Stimulated activated naive B cell treated with anti-CD40 and anti-IgM and Interleukin-4, amounts not matched to agents 10 μg/mL and 1 μg/mL and 100 μg/mL, for 72 hours (primary cell): ENCODE data around the gene KIF1A.

Experiments
- ATAC-seq, 2 donors: fragments of 150-1000 bp; cut with Tn5 transposase; replicated peaks; 2 replicates each; pipeline ENCODE4 v1.10.0; 2021; ENCODE audit warnings: moderate library complexity in 1 of 2
- DNase-seq: peaks from one replicate; pipeline ENCODE4 v3.0.0; 2021
- H3K27ac Mint-ChIP-seq: one replicate; pipeline ENCODE4 v1.8.0; 2022; ENCODE audit warnings: mild to moderate bottlenecking, mixed read lengths
- H3K27me3 Mint-ChIP-seq, 2 donors: one replicate each; pipeline ENCODE4 v1.8.0; 2022; ENCODE audit warnings: mixed read lengths in 2 of 2
- H3K36me3 Mint-ChIP-seq, 2 donors: one replicate each; pipeline ENCODE4 v1.8.0; 2022; ENCODE audit warnings: mixed read lengths in 2 of 2, mild to moderate bottlenecking in 1 of 2
- H3K4me1 Mint-ChIP-seq, 2 donors: one replicate each; pipeline ENCODE4 v1.8.0; 2022; ENCODE audit warnings: mixed read lengths in 2 of 2, mild to moderate bottlenecking in 1 of 2
- H3K4me3 Mint-ChIP-seq, 2 donors: one replicate each; pipeline ENCODE4 v1.8.0; 2022; ENCODE audit warnings: mild to moderate bottlenecking in 2 of 2, mixed read lengths in 2 of 2, moderate library complexity in 1 of 2
- H3K9me3 Mint-ChIP-seq, 2 donors: one replicate each; pipeline ENCODE4 v1.8.0; 2022; ENCODE audit warnings: mixed read lengths in 2 of 2, mild to moderate bottlenecking in 1 of 2

KIF1A gene

GRCh38 chr2:240722796-240723735, 97.0 kb downstream of the KIF1A start:
- Mint-ChIP-seq H3K27me3 (peaks cover 0 to 4% of the 10 kb centered on the region in 2 donors), H3K36me3 (no peaks in the 10 kb centered on the region), H3K27ac (no peak overlapping the region), H3K4me1 (no peaks in the 10 kb centered on the region), H3K4me3 (no peak overlapping the region), H3K9me3 (no peaks in the 10 kb centered on the region)
- no peak for ATAC-seq
- no peak for DNase-seq

DNA sequence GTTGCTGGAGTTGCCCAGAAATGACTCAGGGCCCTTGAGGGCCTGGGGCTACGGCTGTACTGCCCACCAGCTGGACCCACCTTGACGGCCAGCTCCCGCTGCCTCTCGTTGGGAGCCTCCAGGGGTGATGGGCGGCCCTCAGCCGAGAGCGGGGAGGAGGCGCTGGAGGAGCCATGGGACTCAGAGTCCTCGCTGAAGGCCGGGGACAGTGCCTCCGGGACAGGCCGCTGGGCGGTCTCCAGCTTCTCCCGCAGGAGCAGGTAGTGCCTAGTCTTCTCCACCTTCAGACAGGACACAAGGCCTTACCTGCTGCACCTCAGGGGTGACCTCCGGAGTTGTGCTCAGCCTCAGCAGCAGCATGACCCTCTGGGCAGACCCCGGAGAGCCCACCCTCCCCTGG, 97.6 kb downstream of the KIF1A start:
- Mint-ChIP-seq H3K27me3 (peaks cover 0 to 4% of the 10 kb centered on the region in 2 donors), H3K4me1 (no peaks in the 10 kb centered on the region), H3K4me3 (no peak overlapping the region), H3K9me3 (no peaks in the 10 kb centered on the region), H3K27ac (no peak overlapping the region), H3K36me3 (no peaks in the 10 kb centered on the region)
- ATAC-seq, result no peak
- no peak for DNase-seq

- Mint-ChIP-seq H3K4me3 (no peak overlapping the region), H3K9me3 (no peaks in the 10 kb centered on the region), H3K36me3 (no peaks in the 10 kb centered on the region), H3K4me1 (no peaks in the 10 kb centered on the region), H3K27me3 (peaks cover 0 to 2% of the 10 kb centered on the region in 2 donors), H3K27ac (no peak overlapping the region)
- no peak for ATAC-seq
- DNase-seq, result no peak
Observed at GRCh38 chr2:240721596-240722180, 98.3 kb downstream of the KIF1A start.

DNA sequence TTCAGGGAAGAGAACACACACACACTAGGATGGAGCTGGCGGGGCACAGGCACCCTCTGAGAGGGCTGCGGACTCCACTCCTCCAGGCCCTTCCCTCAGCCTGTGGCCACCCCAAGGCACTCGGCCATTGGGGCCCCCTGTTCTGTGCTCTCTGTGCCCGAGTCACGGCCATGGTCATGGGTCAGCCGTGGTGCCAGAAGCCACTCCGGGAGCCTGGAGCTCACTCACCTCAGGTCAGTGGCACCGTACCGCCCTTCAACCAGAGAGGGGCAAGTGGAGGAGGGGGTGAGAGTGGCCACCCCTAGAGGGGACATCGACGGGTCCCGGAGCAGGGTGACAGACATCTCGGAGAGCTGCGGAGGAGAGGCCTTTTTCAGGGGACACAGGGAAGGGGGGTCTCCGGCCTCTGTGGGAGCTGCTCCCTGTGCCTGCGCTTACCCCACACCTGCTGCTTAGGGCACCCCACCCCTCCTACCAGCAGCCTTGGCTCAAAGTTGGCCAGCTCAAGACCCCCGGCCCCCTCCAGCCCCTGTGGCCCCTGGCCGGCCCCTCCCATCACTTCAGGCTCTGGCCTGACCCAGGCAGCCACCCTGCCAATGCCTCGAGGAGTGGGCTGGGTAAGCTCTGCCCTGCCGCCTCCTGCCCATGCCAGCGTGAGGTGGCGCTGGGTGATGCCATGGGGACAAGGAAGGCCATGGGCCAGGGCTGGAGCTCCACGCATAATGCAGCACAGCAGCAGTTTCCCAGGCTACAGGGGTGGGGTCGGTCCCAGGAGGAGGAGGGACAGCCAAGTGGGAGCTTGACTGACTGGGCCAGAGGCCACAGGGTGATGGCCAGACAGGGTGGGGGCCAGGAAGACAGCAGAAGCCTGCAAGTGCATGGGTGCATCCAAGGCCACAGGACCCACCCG, 99.1 kb downstream of the KIF1A start:
- ATAC-seq (no peak), DNase-seq (no peak)
- Mint-ChIP-seq H3K4me1 (no peaks in the 10 kb centered on the region), H3K27ac (no peak overlapping the region), H3K9me3 (no peaks in the 10 kb centered on the region), H3K4me3 (no peak overlapping the region), H3K36me3 (no peaks in the 10 kb centered on the region), H3K27me3 (peaks cover 0 to 6% of the 10 kb centered on the region in 2 donors)

GRCh38 chr2:240719676-240720545, 100.1 kb downstream of the KIF1A start:
- H3K27me3 Mint-ChIP-seq, result peaks cover 0 to 6% of the 10 kb centered on the region in 2 donors
- no peak overlapping the region for H3K4me3 Mint-ChIP-seq
- ATAC-seq, result no peak
- no peaks in the 10 kb centered on the region for H3K4me1 Mint-ChIP-seq
- H3K27ac Mint-ChIP-seq, result no peak overlapping the region
- H3K9me3 Mint-ChIP-seq, result no peaks in the 10 kb centered on the region
- DNase-seq, result no peak
- no peaks in the 10 kb centered on the region for H3K36me3 Mint-ChIP-seq

GRCh38 chr2:240718896-240719490, 101.0 kb downstream of the KIF1A start:
- Mint-ChIP-seq H3K27ac (no peak overlapping the region), H3K27me3 (peaks cover 0 to 6% of the 10 kb centered on the region in 2 donors), H3K36me3 (no peaks in the 10 kb centered on the region), H3K4me1 (no peaks in the 10 kb centered on the region), H3K9me3 (no peaks in the 10 kb centered on the region), H3K4me3 (no peak overlapping the region)
- DNase-seq, result no peak
- ATAC-seq, result no peak

DNA sequence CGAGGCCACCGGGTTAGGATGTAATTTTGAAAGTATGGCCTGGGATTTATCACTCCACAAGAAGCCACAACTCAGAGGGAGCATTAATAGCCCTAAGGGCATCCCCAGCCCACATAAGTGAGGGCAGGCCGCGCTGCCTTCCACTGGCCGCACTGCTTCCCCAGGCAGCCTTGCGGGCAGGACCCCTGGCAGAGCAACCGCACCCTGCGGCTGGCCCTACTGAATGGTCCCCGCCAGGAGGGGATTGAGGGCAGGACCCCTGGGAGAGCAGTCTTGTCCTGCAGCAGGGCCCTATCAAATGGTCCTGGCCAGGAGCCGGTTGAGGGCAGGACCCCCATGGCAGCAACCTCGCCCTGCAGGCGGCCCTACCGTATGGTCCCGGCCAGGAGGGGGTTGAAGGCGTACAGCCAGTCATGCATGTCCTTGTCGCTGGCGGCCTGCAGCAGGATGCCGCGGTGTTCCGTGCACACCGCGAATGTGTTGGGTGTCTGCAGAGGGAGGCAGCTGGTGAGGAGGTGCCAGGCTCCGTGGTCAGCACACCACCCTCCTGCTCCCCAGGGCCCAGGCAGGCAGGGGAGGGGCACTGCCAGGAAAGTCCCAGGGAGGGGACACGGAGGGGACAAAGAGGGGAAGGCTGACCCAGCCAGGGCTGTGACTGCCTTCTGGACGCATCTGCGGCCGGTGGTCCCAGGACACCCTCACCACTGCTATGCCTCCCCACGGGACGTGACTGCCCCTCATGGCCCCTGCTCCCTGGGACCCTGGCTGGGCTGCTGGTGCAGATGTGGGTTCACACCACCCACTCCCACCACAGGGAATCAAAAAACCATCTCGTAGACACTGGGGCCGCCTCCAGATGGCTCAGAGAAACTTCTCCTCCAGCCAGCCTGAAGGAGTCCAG, 102.1 kb downstream of the KIF1A start:
- no peak for DNase-seq
- Mint-ChIP-seq H3K27me3 (peaks cover 0 to 6% of the 10 kb centered on the region in 2 donors), H3K27ac (no peak overlapping the region), H3K4me1 (no peaks in the 10 kb centered on the region), H3K9me3 (no peaks in the 10 kb centered on the region), H3K4me3 (no peak overlapping the region), H3K36me3 (no peaks in the 10 kb centered on the region)
- ATAC-seq, result no peak

DNA sequence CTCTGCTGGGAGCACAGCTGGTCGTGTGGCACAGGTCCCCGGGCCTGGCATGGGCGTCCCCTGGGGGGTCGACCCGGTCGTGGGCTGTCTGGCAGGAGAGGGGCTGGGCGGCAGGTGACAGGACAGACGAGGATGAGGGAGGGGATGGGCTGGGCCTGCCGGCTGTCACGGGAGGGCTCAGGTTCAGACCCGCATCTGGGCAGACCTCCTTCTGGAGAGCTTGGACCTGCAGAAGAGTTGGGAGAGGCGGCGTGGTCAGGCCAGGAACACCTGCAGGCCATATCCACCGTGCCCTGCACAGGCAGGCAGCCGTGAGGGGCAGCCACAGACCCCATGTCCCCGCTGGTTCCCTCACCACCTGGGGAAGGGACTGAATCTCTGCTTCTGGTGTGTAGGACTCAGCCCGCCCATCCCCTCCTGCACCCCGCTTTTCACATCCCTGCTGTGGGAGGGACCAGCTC, 102.8 kb downstream of the KIF1A start:
- DNase-seq (no peak), ATAC-seq (no peak)
- Mint-ChIP-seq H3K36me3 (no peaks in the 10 kb centered on the region), H3K27ac (no peak overlapping the region), H3K4me3 (no peak overlapping the region), H3K4me1 (no peaks in the 10 kb centered on the region), H3K27me3 (peaks cover 0 to 6% of the 10 kb centered on the region in 2 donors), H3K9me3 (no peaks in the 10 kb centered on the region)

DNA sequence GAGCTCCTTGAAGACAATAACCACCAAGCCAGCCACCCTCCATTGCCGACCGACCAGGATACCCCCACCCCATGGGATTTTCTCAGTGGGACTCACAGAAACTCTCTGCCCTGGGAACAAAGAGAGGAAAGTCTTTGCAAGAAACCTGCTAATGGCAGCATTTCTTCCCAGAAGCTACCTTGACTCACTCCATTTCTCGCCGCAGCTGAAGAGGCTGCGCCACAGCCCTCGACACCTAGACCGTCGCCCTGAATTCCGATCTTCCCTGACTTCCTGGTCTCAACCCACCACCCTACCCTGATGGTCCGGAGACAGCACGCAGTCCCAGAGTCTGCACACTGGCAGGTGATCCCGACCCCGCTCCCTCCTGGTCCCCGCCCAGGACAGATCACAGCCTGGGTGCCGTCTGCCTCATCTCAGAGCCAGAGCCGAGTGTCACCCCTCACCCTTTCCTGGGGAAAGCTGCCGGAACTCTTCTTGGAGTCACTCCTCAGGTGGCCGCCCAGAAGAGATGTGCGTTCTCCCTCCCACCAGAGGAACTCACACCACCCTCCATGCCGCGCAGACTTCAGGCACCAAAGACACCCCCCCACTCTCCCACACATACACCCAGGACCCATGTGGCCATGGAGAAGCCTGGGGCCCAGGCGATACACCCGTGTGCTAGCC, 103.8 kb downstream of the KIF1A start:
- H3K27ac Mint-ChIP-seq, result no peak overlapping the region
- no peaks in the 10 kb centered on the region for H3K36me3 Mint-ChIP-seq
- DNase-seq, result no peak
- H3K27me3 Mint-ChIP-seq, result peaks cover 0 to 6% of the 10 kb centered on the region in 2 donors
- H3K9me3 Mint-ChIP-seq, result no peaks in the 10 kb centered on the region
- H3K4me3 Mint-ChIP-seq, result no peak overlapping the region
- no peak for ATAC-seq
- no peaks in the 10 kb centered on the region for H3K4me1 Mint-ChIP-seq

- Mint-ChIP-seq H3K9me3 (no peaks in the 10 kb centered on the region), H3K27ac (no peak overlapping the region), H3K4me3 (no peak overlapping the region), H3K4me1 (no peaks in the 10 kb centered on the region), H3K27me3 (peaks cover 0 to 10% of the 10 kb centered on the region in 2 donors), H3K36me3 (no peaks in the 10 kb centered on the region)
- DNase-seq, result no peak
- ATAC-seq, result no peak
Observed at GRCh38 chr2:240714747-240715725, 105.0 kb downstream of the KIF1A start.
